Progenitor cell of endocrine pancreas (in vitro differentiated cells): Measurements from ENCODE around the gene MYOD1. TPM values are rescaled to one million over a fixed set of nuclear protein-coding genes. Genes with fewer than 3 reads are reported as not detected.

Experiments
- DNase-seq: peaks from one replicate; pipeline ENCODE4 v3.0.0; 2021; ENCODE audit warnings: low spot score; ENCODE audit not compliant: unreplicated experiment
- H3K27ac Mint-ChIP-seq: 2 replicates; pipeline ENCODE4 v1.8.0; 2021; ENCODE audit warnings: mild to moderate bottlenecking, moderate library complexity, mixed read lengths
- H3K27me3 Mint-ChIP-seq: 2 replicates; pipeline ENCODE4 v1.8.0; 2021; ENCODE audit warnings: mixed read lengths
- H3K36me3 Mint-ChIP-seq: 2 replicates; pipeline ENCODE4 v1.8.0; 2022; ENCODE audit warnings: mixed read lengths; ENCODE audit not compliant: insufficient read depth
- H3K4me1 Mint-ChIP-seq: 2 replicates; pipeline ENCODE4 v1.8.0; 2021; ENCODE audit warnings: low read depth, mixed read lengths
- H3K4me3 Mint-ChIP-seq: 2 replicates; pipeline ENCODE4 v1.8.0; 2021; ENCODE audit warnings: low read depth, mild to moderate bottlenecking, moderate library complexity, mixed read lengths
- H3K9me3 Mint-ChIP-seq: 2 replicates; pipeline ENCODE4 v1.8.0; 2021; ENCODE audit warnings: low read depth, mixed read lengths
- CTCF ChIP-seq: fragments of 200-600 bp; sonication (generic); IDR thresholded peaks from one replicate; pipeline ENCODE4 v1.5.0; 2021; ENCODE audit warnings: antibody characterized with exemption, mild to moderate bottlenecking; ENCODE audit not compliant: unreplicated experiment
- total RNA-seq: library from RNA; stranded (reverse); gene quantifications from 2 replicates; pipeline ENCODE4 v1.2.1, GENCODE V29; 2021

Gene MYOD1
- total RNA-seq, 1 donor from 2014 or later, result not detected

DNA sequence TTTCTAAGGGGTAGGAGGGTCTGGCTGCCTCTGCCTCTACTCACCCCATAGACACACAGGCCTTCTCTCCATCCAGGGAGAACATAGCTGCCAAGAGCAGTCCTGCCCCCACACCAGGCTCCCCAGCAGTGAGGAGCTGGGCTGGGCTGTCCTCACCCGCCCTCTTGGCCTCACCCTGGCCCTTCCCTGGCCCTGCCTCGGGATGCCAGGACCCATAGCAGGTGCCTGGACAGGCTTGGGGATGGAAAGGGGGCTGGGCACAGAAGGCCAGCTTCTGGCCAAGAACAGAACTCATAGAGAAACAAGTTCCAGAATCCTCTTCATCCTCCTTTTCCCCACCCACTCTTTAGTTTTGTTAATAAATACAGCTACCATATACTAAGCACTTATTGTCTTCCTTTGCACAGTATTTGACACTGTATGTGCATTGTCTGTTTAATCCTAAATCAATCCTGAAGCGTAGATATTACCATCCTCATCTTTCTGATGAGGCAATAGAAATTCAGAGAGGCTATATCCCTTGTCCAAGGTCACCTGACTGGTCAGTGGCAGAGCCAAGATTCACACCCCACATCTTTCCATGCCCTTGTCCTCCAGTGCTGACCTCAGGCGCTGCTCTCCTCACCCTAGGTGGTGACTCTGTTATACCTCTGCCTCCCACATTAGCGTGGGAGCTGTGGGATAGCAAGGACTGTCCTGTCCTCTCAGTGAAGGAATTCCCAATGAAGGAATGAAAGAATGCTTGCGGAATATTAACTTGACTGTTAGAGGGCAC, 22.0 kb upstream of the MYOD1 start:
- no peak overlapping the region for H3K4me3 Mint-ChIP-seq
- no peak overlapping the region for H3K27ac Mint-ChIP-seq
- DNase-seq, result no peak
- H3K27me3 Mint-ChIP-seq, result peaks cover 27% of the 10 kb centered on the region
- H3K9me3 Mint-ChIP-seq, result no peaks in the 10 kb centered on the region
- TF ChIP-seq CTCF, result no peak
- peaks cover 5% of the 10 kb centered on the region for H3K4me1 Mint-ChIP-seq
- H3K36me3 Mint-ChIP-seq, result no peaks in the 10 kb centered on the region

GRCh38 chr11:17699147-17700114, 19.9 kb upstream of the MYOD1 start:
- no peak for DNase-seq
- Mint-ChIP-seq H3K27me3 (peaks cover 31% of the 10 kb centered on the region), H3K27ac (no peak overlapping the region), H3K36me3 (no peaks in the 10 kb centered on the region), H3K9me3 (no peaks in the 10 kb centered on the region), H3K4me1 (peaks cover 5% of the 10 kb centered on the region), H3K4me3 (no peak overlapping the region)
- TF ChIP-seq CTCF, result no peak

- H3K27me3 Mint-ChIP-seq, result peaks cover 47% of the 10 kb centered on the region
- H3K4me3 Mint-ChIP-seq, result no peak overlapping the region
- TF ChIP-seq CTCF, result no peak
- H3K27ac Mint-ChIP-seq, result no peak overlapping the region
- no peak for DNase-seq
- H3K36me3 Mint-ChIP-seq, result no peaks in the 10 kb centered on the region
- H3K4me1 Mint-ChIP-seq, result no peaks in the 10 kb centered on the region
- no peaks in the 10 kb centered on the region for H3K9me3 Mint-ChIP-seq
These were observed 18.4 kb upstream of the MYOD1 start for GRCh38 chr11:17700991-17701390.

GRCh38 chr11:17702876-17703275, 16.5 kb upstream of the MYOD1 start:
- Mint-ChIP-seq H3K27ac (no peak overlapping the region), H3K9me3 (no peaks in the 10 kb centered on the region), H3K4me3 (no peak overlapping the region), H3K36me3 (no peaks in the 10 kb centered on the region), H3K4me1 (no peaks in the 10 kb centered on the region), H3K27me3 (peaks cover 36% of the 10 kb centered on the region)
- no peak for DNase-seq
- TF ChIP-seq CTCF, result no peak

DNA sequence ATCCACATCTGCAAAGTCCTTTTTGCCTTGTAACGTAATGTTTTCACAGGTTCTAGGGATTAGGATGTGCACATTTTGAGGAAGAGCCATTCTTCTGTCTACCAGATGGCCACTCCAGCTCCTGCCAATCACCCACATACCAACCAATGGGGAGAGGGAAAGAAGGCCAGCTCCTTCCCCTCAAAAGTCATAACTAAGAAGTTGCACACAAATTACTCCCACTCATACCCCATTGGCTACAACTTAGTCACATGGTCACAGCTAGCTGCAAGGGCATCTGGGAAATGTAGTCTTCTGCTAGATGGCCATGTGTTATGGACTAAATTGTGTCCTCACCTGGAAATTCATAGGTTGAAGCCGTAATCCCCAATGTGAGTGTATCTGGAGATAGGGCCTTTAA, 15.4 kb upstream of the MYOD1 start:
- Mint-ChIP-seq H3K36me3 (no peaks in the 10 kb centered on the region), H3K9me3 (no peaks in the 10 kb centered on the region), H3K27ac (no peak overlapping the region), H3K4me3 (no peak overlapping the region), H3K27me3 (peaks cover 32% of the 10 kb centered on the region), H3K4me1 (no peaks in the 10 kb centered on the region)
- no peak for TF ChIP-seq CTCF
- no peak for DNase-seq
